Measurements from ENCODE around the gene TMEM97. TPM values are rescaled to one million over a fixed set of nuclear protein-coding genes. Genes with fewer than 3 reads are reported as not detected.
A peak's percentile ranks its signal among the peaks of the same experiment; 100 is the strongest.

TMEM97 gene
- total RNA-seq, 4 donors from 2014 or later: 5.1 to 7.2 (median 6.6) TPM

- ATAC-seq (no peak), DNase-seq (no peak)
- no peak overlapping the region for H3K27ac ChIP-seq
- H3K4me3 ChIP-seq: no peak overlapping the region
- no peaks in the 10 kb centered on the region for H3K9me3 ChIP-seq
- no peaks in the 10 kb centered on the region for H3K4me1 ChIP-seq
- intact Hi-C loops (cut with DNase I; ENCODE audit: low total_unique reads): no loop called here
- TF ChIP-seq CTCF (IDR thresholded peaks at IDR 0.05 in 4 of 5, conservative IDR thresholded peaks at IDR 0.05 in 1 of 5) (no peak), POLR2A (IDR thresholded peaks at IDR 0.05) (no peak)
- peaks cover 6 to 99% of the 10 kb centered on the region in 2 donors for H3K36me3 ChIP-seq
- in situ Hi-C loops (cut with MboI; ENCODE audit: low sequenced_read_pairs in 4 of 4): loop anchor here in 2 of 4 donors (25.0 kb wide), 1 partner anchor 613 kb away; the partner anchor contains the start of gene PHF12 (in 2 of the 2)
- H3K27me3 ChIP-seq: no peaks in the 10 kb centered on the region
Observed at GRCh38 chr17:28348979-28349378, 30.0 kb downstream of the TMEM97 start.

GRCh38 chr17:28350271-28350670, 31.3 kb downstream of the TMEM97 start:
- no peak for ATAC-seq

GRCh38 chr17:28357061-28357900, 38.3 kb downstream of the TMEM97 start, which contains the start of gene POLDIP2:
POLDIP2 (minus strand) TSS chr17:28357527; CDS start chr17:28357448, 79 bp downstream.
- Histone ChIP-seq H3K9me3 (no peaks in the 10 kb centered on the region), H3K4me1 (peaks cover 24 to 26% of the 10 kb centered on the region in 2 donors), H3K4me3 (peak within 1 kb of the TSS; percentile 88 to 98 (median 94)), H3K36me3 (peaks cover 6 to 65% of the 10 kb centered on the region in 2 donors), H3K27ac (peak within 1 kb of the TSS; percentile 94 to 97 (median 96)), H3K27me3 (no peaks in the 10 kb centered on the region)
- DNase-seq (peak; percentile 92 to 94), ATAC-seq (peak; percentile 98)
- intact Hi-C loops (cut with DNase I; ENCODE audit: low total_unique reads) (loop anchor here (1.0 to 5.0 kb wide), 4 partner anchors 14 to 595 kb away; partner anchors contain the start of genes IFT20, PHF12, SARM1 and TMEM97), in situ Hi-C loops (cut with MboI; ENCODE audit: low sequenced_read_pairs in 4 of 4) (loop anchor here in 1 of 4 donors (25.0 kb wide), 1 partner anchor 605 kb away; the partner anchor contains the start of gene PHF12)
- peak; percentile 93 to 97 for TF ChIP-seq POLR2A (IDR thresholded peaks at IDR 0.05)
- TF ChIP-seq CTCF (IDR thresholded peaks at IDR 0.05 in 4 of 5, conservative IDR thresholded peaks at IDR 0.05 in 1 of 5): no peak

More at GRCh38 chr17:28350271-28350670, 31.3 kb downstream of the TMEM97 start:
- no peak overlapping the region for H3K27ac ChIP-seq
- H3K9me3 ChIP-seq: no peaks in the 10 kb centered on the region
- H3K4me3 ChIP-seq: no peak overlapping the region
- peaks cover 6 to 99% of the 10 kb centered on the region in 2 donors for H3K36me3 ChIP-seq
- intact Hi-C loops (cut with DNase I; ENCODE audit: low total_unique reads): no loop called here
- in situ Hi-C loops (cut with MboI; ENCODE audit: low sequenced_read_pairs in 4 of 4): loop anchor here in 1 of 4 donors (25.0 kb wide), 1 partner anchor 612 kb away; the partner anchor contains the start of gene PHF12
- no peak for TF ChIP-seq CTCF (IDR thresholded peaks at IDR 0.05 in 4 of 5, conservative IDR thresholded peaks at IDR 0.05 in 1 of 5)
- no peak for TF ChIP-seq POLR2A (IDR thresholded peaks at IDR 0.05)
- H3K4me1 ChIP-seq: peaks cover 1% of the 10 kb centered on the region in 2 donors
- no peak for DNase-seq
- H3K27me3 ChIP-seq: no peaks in the 10 kb centered on the region

- DNase-seq (no peak), ATAC-seq (no peak)
- Histone ChIP-seq H3K4me1 (peaks cover 24 to 26% of the 10 kb centered on the region in 2 donors), H3K27me3 (no peaks in the 10 kb centered on the region), H3K4me3 (peak overlapping the region; percentile 88 to 98 (median 94)), H3K9me3 (no peaks in the 10 kb centered on the region), H3K27ac (peak overlapping the region; percentile 94 to 97 (median 96)), H3K36me3 (peaks cover 4 to 65% of the 10 kb centered on the region in 2 donors)
- intact Hi-C loops (cut with DNase I; ENCODE audit: low total_unique reads): loop anchor here (1.0 to 5.0 kb wide), 4 partner anchors 13 to 594 kb away; partner anchors contain the start of genes IFT20, PHF12, SARM1 and TMEM97
- TF ChIP-seq CTCF (IDR thresholded peaks at IDR 0.05 in 4 of 5, conservative IDR thresholded peaks at IDR 0.05 in 1 of 5) (no peak), POLR2A (IDR thresholded peaks at IDR 0.05) (no peak)
- in situ Hi-C loops (cut with MboI; ENCODE audit: low sequenced_read_pairs in 4 of 4): loop anchor here in 1 of 4 donors (25.0 kb wide), 1 partner anchor 604 kb away; the partner anchor contains the start of gene PHF12
Observed at GRCh38 chr17:28357901-28358197, 38.8 kb downstream of the TMEM97 start.
